Endodermal cell (in vitro differentiated cells): ENCODE measurements around the gene SP1. TPM values are rescaled to one million over a fixed set of nuclear protein-coding genes. Genes with fewer than 3 reads are reported as not detected.

Source experiments
- DNase-seq: peaks from one replicate; pipeline ENCODE4 v3.0.0-alpha.2; 2017
- H3K27ac ChIP-seq: 2 replicates; pipeline ENCODE4 v1.5.1; 2013; ENCODE audit warnings: mild to moderate bottlenecking, low read depth, low read length, moderate library complexity
- H3K27me3 ChIP-seq: 2 replicates; pipeline ENCODE4 v1.6.1; 2013; ENCODE audit warnings: mild to moderate bottlenecking, low read length, moderate library complexity; ENCODE audit not compliant: insufficient read depth, control insufficient read depth, poor library complexity, severe bottlenecking
- H3K36me3 ChIP-seq: 2 replicates; pipeline ENCODE4 v1.7.0; 2013; ENCODE audit warnings: mild to moderate bottlenecking, low read length, moderate library complexity; ENCODE audit not compliant: control insufficient read depth, insufficient read depth
- H3K4me1 ChIP-seq: one replicate; pipeline ENCODE4 v1.7.0; 2013; ENCODE audit warnings: low read length; ENCODE audit not compliant: control insufficient read depth, insufficient read depth
- H3K4me3 ChIP-seq: 2 replicates; pipeline ENCODE4 v1.5.1; 2013; ENCODE audit warnings: mild to moderate bottlenecking, low read length, moderate library complexity
- H3K9ac ChIP-seq: 2 replicates; pipeline ENCODE4 v1.6.1; 2013; ENCODE audit warnings: mild to moderate bottlenecking, low read length, moderate library complexity; ENCODE audit not compliant: poor library complexity, severe bottlenecking; ENCODE audit errors: extremely low read depth
- H3K9me3 ChIP-seq: 2 replicates; pipeline ENCODE4 v1.6.1; 2013; ENCODE audit warnings: mild to moderate bottlenecking, low read length, moderate library complexity; ENCODE audit not compliant: control insufficient read depth
- H3K27ac Mint-ChIP-seq: 2 replicates; pipeline ENCODE4 v1.8.0; 2020; ENCODE audit warnings: mixed read lengths
- H3K27me3 Mint-ChIP-seq: 2 replicates; pipeline ENCODE4 v1.8.0; 2021; ENCODE audit warnings: mild to moderate bottlenecking, mixed read lengths; ENCODE audit not compliant: insufficient read depth
- H3K36me3 Mint-ChIP-seq: 2 replicates; pipeline ENCODE4 v1.8.0; 2020; ENCODE audit warnings: low read depth, mixed read lengths
- H3K4me1 Mint-ChIP-seq: 2 replicates; pipeline ENCODE4 v1.8.0; 2020; ENCODE audit warnings: mixed read lengths
- H3K4me3 Mint-ChIP-seq: 2 replicates; pipeline ENCODE4 v1.8.0; 2020; ENCODE audit warnings: mild to moderate bottlenecking, moderate library complexity, mixed read lengths
- H3K9me3 Mint-ChIP-seq: 2 replicates; pipeline ENCODE4 v1.8.0; 2020; ENCODE audit warnings: mild to moderate bottlenecking, mixed read lengths
- CTCF ChIP-seq: fragments of 200-600 bp; sonication (generic); conservative IDR thresholded peaks from 2 replicates; pipeline ENCODE4 v1.5.0; 2021; ENCODE audit warnings: antibody characterized with exemption, mild to moderate bottlenecking
- WGBS, 2 experiments: methylation state at CpG; one replicate each; pipeline versions ENCODE4 v1.1.5 to v1.1.7; 2013; ENCODE audit warnings: missing lambda C conversion rate in 2 of 2, mixed read lengths in 1 of 2; ENCODE audit not compliant: insufficient coverage in 1 of 2, insufficient read length in 1 of 2; 5-methylcytosine and 5-hydroxymethylcytosine counted together
- total RNA-seq, 2 donors: library from RNA; stranded (reverse); fragmentation: NEBNext Ultra II Directional in 1 of 2; extraction: Animal tissue kit (Norgen Biotek cat#: 25700) in 1 of 2; gene quantifications; 2 replicates in 1 of 2; 3 replicates in 1 of 2; pipeline ENCODE4 v1.2.1, GENCODE V29; 2021

The SP1 gene
- total RNA-seq, 2 donors from 2014 or later: 91.2 to 99.5 TPM

- no peak for TF ChIP-seq CTCF
- Histone ChIP-seq H3K9me3 (no peaks in the 10 kb centered on the region), H3K4me1 (no peaks in the 10 kb centered on the region), H3K9ac (no peak overlapping the region), H3K4me3 (no peak overlapping the region), H3K27me3 (no peaks in the 10 kb centered on the region), H3K36me3 (no peaks in the 10 kb centered on the region), H3K27ac (no peak overlapping the region)
- 86 to 100% methylated on average over 1 to 6 of the region's 6 CpGs for WGBS, 2 experiments
- H3K9me3 Mint-ChIP-seq: no peaks in the 10 kb centered on the region
- peaks cover 34% of the 10 kb centered on the region for H3K27me3 Mint-ChIP-seq
- peaks cover 10% of the 10 kb centered on the region for H3K4me1 Mint-ChIP-seq
- no peak overlapping the region for H3K27ac Mint-ChIP-seq
- H3K36me3 Mint-ChIP-seq: no peaks in the 10 kb centered on the region
- no peak for DNase-seq
- no peak overlapping the region for H3K4me3 Mint-ChIP-seq
Measured at GRCh38 chr12:53338916-53339315, 41.1 kb upstream of the SP1 start.

- Mint-ChIP-seq H3K36me3 (no peaks in the 10 kb centered on the region), H3K9me3 (no peaks in the 10 kb centered on the region), H3K27ac (no peak overlapping the region), H3K4me1 (peaks cover 12% of the 10 kb centered on the region), H3K27me3 (peaks cover 31% of the 10 kb centered on the region), H3K4me3 (no peak overlapping the region)
- Histone ChIP-seq H3K27ac (no peak overlapping the region), H3K36me3 (no peaks in the 10 kb centered on the region), H3K27me3 (no peaks in the 10 kb centered on the region), H3K4me1 (peaks cover under 1% of the 10 kb centered on the region), H3K9ac (no peak overlapping the region), H3K4me3 (no peak overlapping the region), H3K9me3 (no peaks in the 10 kb centered on the region)
- WGBS, 2 experiments: 90 to 92% methylated on average over 4 to 9 of the region's 9 CpGs
- peak; percentile 49 for DNase-seq
- TF ChIP-seq CTCF: no peak
Measured at GRCh38 chr12:53340398-53340797, 39.6 kb upstream of the SP1 start.

GRCh38 chr12:53343449-53343848, 36.5 kb upstream of the SP1 start:
- Histone ChIP-seq H3K27me3 (no peaks in the 10 kb centered on the region), H3K9ac (no peak overlapping the region), H3K4me3 (no peak overlapping the region), H3K4me1 (peaks cover 8% of the 10 kb centered on the region), H3K36me3 (no peaks in the 10 kb centered on the region), H3K27ac (no peak overlapping the region), H3K9me3 (no peaks in the 10 kb centered on the region)
- TF ChIP-seq CTCF: no peak
- H3K9me3 Mint-ChIP-seq: no peaks in the 10 kb centered on the region
- H3K4me1 Mint-ChIP-seq: peaks cover 11% of the 10 kb centered on the region
- 65 to 90% methylated on average over 2 to 3 of the region's 3 CpGs for WGBS, 2 experiments
- no peak for DNase-seq
- H3K27ac Mint-ChIP-seq: no peak overlapping the region
- H3K4me3 Mint-ChIP-seq: no peak overlapping the region
- H3K36me3 Mint-ChIP-seq: no peaks in the 10 kb centered on the region
- H3K27me3 Mint-ChIP-seq: peaks cover 27% of the 10 kb centered on the region
